HG03066 (cell line): ENCODE data around the gene SLC6A4.

Source experiments
- ATAC-seq: cut with Tn5 transposase; IDR thresholded peaks from one replicate; pipeline ENCODE4 v1.9.1; 2021; ENCODE audit warnings: low read depth; ENCODE audit not compliant: unreplicated experiment

SLC6A4 gene

GRCh38 chr17:30235386-30236296 lies at the start of gene SLC6A4:
Gene SLC6A4 (minus strand): TSS chr17:30235697. CDS start chr17:30221958, 13,739 bp downstream.
- no peak for ATAC-seq

DNA sequence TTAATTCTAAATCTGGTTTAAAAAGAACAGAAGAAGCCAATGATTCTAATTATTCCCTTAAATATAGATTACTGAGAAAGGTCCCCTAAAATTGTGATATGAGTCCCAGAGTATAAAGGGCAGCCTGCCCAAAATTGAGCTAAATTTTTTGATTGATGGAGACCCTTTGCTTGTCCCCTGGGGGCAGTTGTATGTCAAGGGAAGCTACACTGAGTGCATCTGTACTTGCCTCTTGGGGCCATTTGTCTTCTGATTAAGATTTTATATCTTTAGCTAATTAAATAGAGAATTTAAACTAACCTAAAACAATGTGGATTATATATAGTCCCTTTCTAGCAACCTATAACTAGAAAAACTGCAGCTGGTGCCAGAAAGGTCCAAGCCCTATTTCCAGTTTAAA lies 43.7 kb upstream of the SLC6A4 start:
- ATAC-seq: no peak

DNA sequence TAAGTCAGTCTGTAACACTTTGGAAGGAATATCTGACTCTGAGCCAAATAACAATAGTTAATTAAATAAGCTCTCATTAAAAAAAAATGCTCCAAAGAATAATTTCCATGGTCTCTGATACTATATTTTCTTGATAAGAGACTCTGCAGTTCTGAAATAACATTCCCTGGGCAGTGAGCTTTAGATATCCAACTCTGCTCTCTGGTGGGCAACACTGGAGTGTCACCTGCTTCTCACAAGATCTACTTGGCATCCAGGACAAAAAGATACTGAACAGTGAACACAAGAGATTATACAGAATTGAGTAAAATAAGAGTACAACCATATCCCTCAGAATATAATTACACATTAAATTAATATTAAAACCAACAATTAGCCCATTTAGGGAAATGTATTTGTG lies 42.5 kb upstream of the SLC6A4 start:
- ATAC-seq: no peak

DNA sequence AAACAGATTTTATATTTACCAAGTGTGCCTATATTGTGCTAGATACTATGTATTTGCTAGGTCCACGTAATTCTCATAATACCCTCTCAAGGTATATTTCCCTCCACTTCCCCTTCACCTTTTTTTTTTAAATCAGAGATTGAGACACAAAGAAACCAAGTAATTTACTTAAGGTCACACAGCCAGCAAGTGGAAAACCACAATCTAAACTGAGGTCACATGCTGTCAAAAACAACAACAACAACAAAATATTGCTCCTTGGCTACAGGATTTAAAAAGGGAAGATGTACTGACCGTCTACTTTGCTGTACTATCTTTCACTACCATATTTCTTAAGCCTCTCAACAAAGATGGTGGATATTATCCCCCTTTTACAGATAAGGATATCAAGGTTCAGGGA lies 40.4 kb upstream of the SLC6A4 start:
- ATAC-seq: no peak

DNA sequence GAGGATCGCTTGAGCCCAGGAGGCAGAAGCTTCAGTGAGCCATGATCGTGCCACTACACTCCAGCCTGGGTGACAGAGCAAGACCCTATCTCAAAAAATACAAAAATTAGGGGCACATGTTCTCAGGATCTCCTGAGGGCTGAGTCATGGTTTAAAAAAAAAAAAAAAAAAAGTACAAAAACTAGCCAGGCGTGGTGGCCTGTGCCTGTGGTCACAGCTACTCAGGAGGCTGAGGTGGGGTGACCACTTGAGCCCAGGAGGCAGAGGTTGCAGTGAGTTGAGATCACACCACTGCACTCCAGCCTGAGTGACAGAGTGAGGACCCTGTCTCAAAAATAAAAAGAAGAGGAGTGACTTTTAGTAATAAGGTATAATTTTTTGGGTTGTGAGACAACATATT lies 39.4 kb upstream of the SLC6A4 start:
- no peak for ATAC-seq

DNA sequence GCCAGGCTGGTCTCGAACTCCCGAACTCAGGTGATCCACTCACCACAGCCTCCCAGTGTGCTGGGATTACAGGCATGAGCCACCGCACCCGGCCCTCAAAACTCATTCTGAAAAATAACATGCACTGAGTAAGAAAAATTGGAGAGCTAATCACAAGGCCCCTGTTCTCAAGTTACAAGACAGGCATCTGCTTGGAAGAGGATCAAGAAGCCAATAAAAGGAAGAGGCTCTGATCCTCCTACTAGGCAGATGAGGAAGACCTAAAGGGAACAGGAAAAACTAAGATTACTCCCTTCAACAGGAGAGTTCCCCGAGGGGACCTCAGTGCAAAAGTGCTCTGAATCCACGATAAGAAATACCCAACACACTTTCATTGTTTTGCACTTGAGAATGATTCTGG lies 37.9 kb upstream of the SLC6A4 start:
- no peak for ATAC-seq

DNA sequence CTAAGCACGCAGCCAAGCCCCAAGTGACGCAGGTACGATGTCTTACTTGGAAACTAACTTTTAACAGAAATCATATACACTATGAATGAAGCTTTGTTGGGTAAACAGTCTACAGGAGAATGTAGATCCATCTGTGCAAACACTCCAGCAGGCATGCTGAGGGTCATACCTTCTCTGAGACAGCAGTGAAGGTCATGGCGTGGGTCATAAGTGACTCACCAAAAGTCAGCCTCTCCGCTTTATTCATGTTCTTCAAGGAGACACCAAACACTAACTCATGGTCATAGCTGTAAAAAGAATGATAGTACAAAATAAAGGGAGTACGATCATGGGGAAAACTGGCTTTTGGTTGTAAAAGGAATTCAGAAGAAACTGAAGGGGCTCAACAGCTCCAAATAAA lies 35.6 kb upstream of the SLC6A4 start:
- no peak for ATAC-seq

- ATAC-seq: no peak
These were observed 32.1 kb upstream of the SLC6A4 start for GRCh38 chr17:30267625-30268024.

GRCh38 chr17:30263552-30264333 lies 28.2 kb upstream of the SLC6A4 start:
- ATAC-seq: no peak

GRCh38 chr17:30256756-30257506 lies 21.4 kb upstream of the SLC6A4 start:
- no peak for ATAC-seq

DNA sequence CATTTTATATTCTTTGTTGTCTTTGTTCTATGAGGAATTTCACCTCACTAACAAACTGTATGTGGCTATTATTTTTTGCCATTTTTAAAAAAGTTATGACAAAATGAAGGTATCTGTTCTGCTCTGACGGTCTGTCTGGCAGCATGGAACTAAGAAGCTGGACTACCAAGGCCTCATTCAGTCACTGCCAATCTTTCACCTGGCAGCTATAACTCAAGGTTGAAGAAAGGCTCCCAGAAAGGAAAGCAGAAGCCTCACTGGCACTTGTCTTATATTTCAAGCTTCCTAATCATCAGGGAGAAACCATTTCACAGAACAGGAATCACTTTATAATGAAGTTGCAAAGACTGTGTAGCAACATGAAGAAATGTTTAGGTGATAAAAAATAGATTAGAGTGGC lies 18.7 kb upstream of the SLC6A4 start:
- ATAC-seq: no peak

GRCh38 chr17:30253312-30253711 lies 17.8 kb upstream of the SLC6A4 start:
- ATAC-seq: no peak

DNA sequence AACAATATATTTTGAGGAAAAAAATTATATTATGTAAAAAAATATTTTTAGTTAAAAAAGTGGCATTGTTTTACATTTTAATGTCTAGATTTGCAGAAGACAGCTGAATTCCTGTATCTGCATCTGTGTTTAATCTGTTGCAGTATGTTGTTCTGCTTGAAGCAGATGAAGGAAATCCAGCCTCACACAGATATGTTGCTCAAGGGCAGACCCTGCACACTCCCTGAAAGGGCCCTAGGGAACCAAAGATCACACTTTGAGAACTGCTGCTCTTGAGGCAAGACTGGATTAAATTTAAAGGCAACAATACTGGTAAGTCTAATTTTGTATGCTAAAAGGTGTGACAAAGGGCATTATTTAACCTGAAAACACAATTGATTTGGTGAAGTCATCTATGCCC lies 16.4 kb upstream of the SLC6A4 start:
- ATAC-seq: no peak

DNA sequence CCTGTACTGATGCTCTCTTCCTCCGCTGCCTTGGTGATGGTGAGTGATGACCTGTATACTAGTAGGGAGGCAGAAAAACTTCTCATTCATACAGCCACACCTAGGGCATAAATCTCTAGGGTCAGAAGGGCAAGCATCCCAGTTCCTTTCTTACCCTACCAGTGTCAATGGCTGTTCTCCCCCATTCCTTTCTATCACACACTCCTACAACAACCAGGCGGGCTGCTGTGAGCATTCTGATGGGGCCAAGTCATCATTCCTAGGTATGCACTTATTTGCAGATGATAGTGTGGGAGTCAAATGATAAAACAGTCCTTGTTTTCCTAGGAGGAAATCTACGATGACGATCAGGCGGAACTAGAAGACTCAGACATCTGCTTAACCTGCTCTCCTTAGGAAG lies 14.0 kb upstream of the SLC6A4 start:
- ATAC-seq: no peak

DNA sequence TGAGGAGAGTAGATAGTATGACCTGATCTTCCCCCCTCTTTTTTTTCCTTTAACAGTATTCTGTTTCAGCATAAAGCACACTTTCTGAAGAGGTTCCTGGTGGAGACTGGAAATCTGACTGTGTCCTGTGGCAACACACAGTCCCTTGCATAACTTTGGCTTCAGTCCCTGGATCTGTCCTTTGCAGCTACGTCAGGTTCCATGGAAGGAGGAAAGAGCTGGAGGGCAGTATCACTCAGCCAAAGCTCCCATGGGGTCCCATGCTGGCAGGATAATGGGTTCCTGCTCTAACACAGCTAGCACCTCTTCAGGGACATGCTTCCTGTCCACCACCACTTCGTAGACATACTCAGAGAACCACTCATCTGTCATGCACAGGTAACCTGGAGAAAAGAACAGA lies 13.3 kb upstream of the SLC6A4 start:
- no peak for ATAC-seq

DNA sequence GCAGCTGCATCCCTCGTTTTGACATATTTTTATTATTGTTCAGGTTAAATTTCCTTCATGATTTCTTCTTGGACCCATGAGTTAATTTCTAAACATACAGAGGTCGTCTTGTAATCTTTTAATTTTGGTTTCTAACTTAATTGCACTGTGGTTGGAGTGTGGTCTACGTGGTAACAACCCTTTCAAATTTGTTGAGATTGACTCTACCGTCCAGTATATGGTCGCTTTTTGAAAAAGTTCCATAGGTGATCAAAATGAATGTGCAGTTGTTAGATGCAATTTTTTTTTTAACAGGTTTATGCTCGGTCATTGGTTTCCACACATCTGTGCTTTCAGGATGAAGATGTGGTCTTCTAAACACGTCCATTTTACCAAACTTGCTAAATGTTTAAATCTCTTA lies 11.0 kb upstream of the SLC6A4 start:
- ATAC-seq: no peak

DNA sequence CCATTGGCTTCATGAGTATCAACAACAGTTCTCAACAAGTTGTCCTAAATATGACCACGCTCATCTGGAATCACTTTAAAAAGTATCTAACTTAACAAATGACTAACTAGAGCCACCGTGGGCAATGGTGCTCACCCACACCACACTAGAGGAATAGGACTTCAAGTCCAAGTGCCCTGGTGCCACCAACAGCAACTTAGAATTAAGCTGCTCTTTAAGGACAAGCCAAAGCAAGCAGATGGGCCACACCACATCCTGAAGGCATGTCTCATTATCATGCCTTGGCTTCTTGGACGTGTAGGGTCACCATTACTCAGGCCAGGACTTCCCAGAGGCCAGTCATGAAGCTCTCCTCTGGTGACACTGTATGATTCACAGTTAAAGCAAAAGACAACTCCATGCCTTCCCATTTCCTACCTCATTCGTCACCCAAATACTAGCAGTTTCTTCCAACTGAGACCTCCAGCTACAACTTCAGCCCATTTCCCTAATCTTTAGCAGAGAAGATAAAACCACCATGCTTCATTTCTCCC lies 9.4 kb upstream of the SLC6A4 start:
- no peak for ATAC-seq

- no peak for ATAC-seq
These were observed 8.1 kb upstream of the SLC6A4 start for GRCh38 chr17:30243568-30243967.

DNA sequence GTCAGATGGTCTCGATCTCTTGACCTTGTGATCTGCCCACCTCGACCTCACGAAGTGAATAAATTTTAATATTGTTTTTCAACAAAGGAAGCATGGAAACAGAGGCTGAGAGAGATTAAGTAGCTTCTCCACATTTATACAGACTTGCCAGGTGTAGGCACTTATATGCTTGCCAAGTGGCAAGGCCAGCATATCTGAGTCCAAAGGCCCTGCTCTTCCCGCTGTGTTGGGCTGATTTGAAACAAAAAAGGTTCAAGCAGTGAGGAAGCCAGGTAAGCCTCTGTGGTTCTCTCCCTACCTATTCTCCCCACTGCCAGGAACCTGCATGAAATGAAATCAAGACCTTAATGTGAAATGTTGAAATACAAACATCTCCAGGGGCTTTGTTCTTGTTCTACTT lies 7.5 kb upstream of the SLC6A4 start:
- ATAC-seq: no peak

DNA sequence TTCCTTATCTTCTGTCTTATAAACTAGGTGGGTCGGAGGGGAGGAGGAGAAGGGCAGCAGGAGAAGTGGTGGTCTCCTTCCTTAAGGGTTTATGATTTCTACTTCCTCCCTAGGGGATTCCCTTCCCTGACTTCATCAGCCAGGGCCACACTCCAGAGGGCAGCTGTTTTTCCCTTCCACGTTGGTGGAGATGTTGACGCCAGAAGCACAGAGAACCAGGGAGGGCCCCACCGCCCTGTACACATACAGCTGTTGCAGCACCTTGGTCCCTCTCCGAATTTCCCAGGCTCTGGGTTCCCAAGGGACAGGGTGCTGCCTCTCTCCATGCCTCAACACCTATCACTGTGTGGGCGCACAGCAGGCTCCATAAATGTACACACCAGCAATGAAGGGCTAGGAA lies 5.6 kb upstream of the SLC6A4 start:
- ATAC-seq: no peak

DNA sequence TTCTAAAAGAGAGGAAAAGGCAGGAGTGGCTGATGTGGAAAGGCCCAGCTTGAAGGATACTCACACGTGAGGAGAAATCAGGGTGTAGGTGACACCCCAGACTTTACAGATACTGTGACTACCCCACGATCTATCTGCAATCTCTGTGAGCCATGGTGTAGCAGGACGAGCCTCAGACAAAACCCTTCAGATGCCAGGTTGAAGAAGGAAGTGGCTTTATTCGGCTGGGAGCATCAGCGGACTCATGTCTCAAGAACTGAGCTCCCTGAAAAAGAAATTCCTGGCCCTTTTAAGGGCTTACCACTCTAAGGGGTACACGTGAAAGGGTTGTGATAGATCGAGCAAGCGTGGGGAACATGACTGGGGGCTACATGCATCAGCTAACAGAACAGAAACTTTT lies 4.7 kb upstream of the SLC6A4 start:
- ATAC-seq: no peak
